SJCRH30 (cell line): Measurements from ENCODE around the gene RBFOX1. TPM values are rescaled to one million over a fixed set of nuclear protein-coding genes. Genes with fewer than 3 reads are reported as not detected.
A peak's percentile ranks its signal among the peaks of the same experiment; 100 is the strongest.

Experiments
- DNase-seq, 2 experiments: peaks; one replicate each; pipeline ENCODE4 v3.0.0-alpha.2; 2015 to 2020
- H3K27ac ChIP-seq: fragments of 250-450 bp; sonication (Bioruptor Pico); 2 replicates; pipeline ENCODE4 v1.5.1; 2020; ENCODE audit warnings: mild to moderate bottlenecking, moderate library complexity
- H3K27me3 ChIP-seq: fragments of 250-450 bp; sonication (Bioruptor Pico); 2 replicates; pipeline ENCODE4 v1.5.1; 2020; ENCODE audit warnings: mild to moderate bottlenecking, moderate library complexity
- H3K36me3 ChIP-seq: fragments of 250-450 bp; sonication (Bioruptor Pico); 2 replicates; pipeline ENCODE4 v1.5.1; 2020; ENCODE audit warnings: mild to moderate bottlenecking, moderate library complexity
- H3K4me1 ChIP-seq: fragments of 250-450 bp; sonication (Bioruptor Pico); 2 replicates; pipeline ENCODE4 v1.5.1; 2020; ENCODE audit warnings: mild to moderate bottlenecking, moderate library complexity
- H3K4me3 ChIP-seq: fragments of 250-450 bp; sonication (Bioruptor Pico); 2 replicates; pipeline ENCODE4 v1.5.1; 2020; ENCODE audit warnings: mild to moderate bottlenecking, moderate library complexity
- H3K9me3 ChIP-seq: fragments of 250-450 bp; sonication (Bioruptor Pico); replicated peaks from 2 replicates; pipeline ENCODE4 v1.5.1; 2020; ENCODE audit warnings: mild to moderate bottlenecking, moderate library complexity
- total RNA-seq: library from RNA; depleted of rRNA; stranded (reverse); fragments of >200 nt; shearing (Covaris generic); gene quantifications from 2 replicates; pipeline ENCODE4 v1.2.3, GENCODE V29; 2014

Gene RBFOX1
- total RNA-seq, 1 experiment from 2014 or later: 11.6 TPM

DNA sequence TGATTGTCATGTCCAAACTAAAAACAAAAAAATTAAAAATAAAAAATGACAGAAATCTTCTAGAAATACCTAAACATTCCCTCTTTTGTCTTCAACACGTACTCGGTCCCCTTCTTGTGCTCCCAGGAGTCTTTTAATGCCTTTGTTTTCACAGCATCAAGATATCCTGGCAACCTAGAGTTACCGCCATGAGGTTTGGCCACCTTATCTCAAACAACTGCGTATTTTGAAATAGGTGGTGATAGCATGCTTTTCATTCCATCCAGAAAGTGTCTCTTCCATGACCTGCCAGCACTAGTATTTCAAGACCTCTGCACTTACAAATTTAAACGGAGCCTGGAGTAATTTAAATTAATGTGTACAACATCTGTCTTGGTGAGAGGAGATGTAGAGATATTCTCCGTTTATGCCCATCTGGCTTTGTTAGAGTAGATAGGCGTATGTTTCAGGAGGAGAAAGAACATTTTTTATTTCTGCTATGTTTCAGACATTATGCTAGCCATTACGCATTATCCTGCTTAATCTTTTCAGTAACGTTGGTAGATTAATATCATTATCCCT is 42.0 kb downstream of the RBFOX1 start:
- no peaks in the 10 kb centered on the region; the same call in 1 of the 2 replicates for H3K36me3 ChIP-seq
- no peaks in the 10 kb centered on the region for H3K27me3 ChIP-seq
- H3K9me3 ChIP-seq: no peaks in the 10 kb centered on the region
- H3K27ac ChIP-seq: no peak overlapping the region
- H3K4me1 ChIP-seq: no peaks in the 10 kb centered on the region
- no peak overlapping the region for H3K4me3 ChIP-seq
- DNase-seq: no peak

DNA sequence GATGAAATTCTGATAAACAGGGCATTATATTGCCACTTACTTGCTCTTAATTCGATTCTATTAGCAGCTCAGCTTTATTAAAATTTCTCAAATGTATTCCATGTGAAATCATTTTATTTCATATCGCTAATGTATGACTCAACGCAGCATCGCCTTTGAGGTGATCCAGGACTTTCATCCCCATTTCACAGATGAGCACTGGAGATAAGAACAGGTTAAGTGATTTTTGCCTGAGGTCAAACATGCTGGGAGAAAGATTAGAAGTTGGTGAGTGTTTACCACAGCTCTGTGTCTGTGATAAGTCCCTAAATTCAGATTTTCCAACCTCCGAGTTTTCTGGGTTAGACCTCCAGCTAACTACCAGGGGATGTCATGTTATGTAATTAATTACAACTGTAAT is 43.6 kb downstream of the RBFOX1 start:
- Histone ChIP-seq H3K4me3 (no peak overlapping the region), H3K36me3 (no peaks in the 10 kb centered on the region; the same call in 1 of the 2 replicates), H3K27me3 (no peaks in the 10 kb centered on the region), H3K27ac (no peak overlapping the region), H3K4me1 (no peaks in the 10 kb centered on the region), H3K9me3 (no peaks in the 10 kb centered on the region)
- no peak for DNase-seq

DNA sequence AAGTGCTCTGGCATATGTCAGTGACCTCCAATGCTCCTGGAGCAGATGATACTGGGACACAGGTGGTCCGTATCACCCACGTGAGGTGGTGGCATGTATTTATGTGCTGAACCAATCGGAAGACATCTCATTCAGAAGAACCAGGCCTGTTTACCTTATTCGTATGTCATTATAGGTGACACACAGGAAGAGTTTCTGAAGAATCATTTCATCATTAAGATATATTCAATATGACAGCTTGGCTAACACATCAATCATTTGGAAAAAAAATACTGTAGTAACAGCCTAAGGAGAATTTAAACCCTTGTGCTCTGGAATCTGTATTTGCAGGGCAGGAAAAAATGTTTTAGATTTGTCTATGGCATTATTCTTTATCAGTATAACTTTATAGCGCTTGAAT is 44.6 kb downstream of the RBFOX1 start:
- Histone ChIP-seq H3K4me3 (no peak overlapping the region), H3K9me3 (no peaks in the 10 kb centered on the region), H3K27me3 (no peaks in the 10 kb centered on the region), H3K36me3 (no peaks in the 10 kb centered on the region; the same call in 1 of the 2 replicates), H3K27ac (no peak overlapping the region), H3K4me1 (no peaks in the 10 kb centered on the region)
- DNase-seq: no peak

DNA sequence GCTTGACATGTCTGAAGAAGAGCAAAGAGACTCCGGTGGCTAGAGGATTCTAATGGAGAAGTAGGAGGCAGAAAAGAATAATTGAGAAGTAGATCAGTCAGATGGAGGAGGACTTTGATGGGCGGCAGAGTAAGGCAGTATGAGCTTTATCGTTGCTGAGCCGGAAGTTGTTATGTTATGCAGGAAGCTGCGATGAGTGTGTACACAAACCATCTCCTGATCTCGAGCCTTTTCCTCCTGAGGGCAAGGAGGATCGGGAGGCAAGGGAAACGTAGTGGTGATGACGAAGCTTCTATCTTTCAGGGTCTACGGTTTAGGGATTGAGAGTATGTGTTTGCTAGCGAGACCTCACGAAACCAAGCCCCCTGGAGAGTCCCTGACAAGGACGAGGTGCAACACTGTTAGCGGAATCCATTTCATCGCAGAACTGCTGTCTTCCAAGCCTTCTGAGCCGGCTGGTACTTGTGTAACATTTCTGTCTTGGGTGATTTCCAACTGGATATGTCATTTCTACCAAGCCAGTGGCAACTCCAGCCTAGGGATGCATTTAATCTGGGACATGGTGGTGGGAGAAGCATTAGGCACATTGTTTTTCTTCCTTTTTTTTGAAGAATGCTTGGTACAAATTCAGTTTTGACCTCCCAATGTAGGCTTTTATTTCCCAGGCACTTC is 45.5 kb downstream of the RBFOX1 start:
- Histone ChIP-seq H3K4me3 (no peak overlapping the region), H3K36me3 (no peaks in the 10 kb centered on the region; the same call in 1 of the 2 replicates), H3K27me3 (no peaks in the 10 kb centered on the region), H3K4me1 (no peaks in the 10 kb centered on the region), H3K27ac (no peak overlapping the region), H3K9me3 (no peaks in the 10 kb centered on the region)
- DNase-seq: no peak

DNA sequence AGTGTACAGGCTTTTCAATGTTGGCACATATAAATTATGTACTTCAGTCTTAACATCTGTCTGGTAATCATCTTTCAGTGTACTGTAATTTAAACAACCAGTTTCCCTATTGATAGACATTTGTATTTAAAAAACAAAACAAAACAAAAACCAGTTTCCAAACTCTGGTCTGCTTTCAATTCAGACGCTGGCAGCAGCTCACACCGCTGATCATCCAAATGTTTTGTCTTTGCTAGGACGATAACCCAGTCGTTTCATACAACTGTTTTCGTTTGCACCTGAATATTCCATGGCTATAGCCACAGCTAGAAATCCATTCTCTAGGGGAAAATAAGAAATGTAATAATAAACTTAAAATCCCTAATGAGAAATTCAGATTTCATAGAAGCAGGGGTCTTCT is 47.8 kb downstream of the RBFOX1 start:
- no peak overlapping the region for H3K4me3 ChIP-seq
- no peak for DNase-seq
- H3K4me1 ChIP-seq: no peaks in the 10 kb centered on the region
- H3K27me3 ChIP-seq: no peaks in the 10 kb centered on the region
- H3K36me3 ChIP-seq: no peaks in the 10 kb centered on the region; the same call in 1 of the 2 replicates
- H3K9me3 ChIP-seq: no peaks in the 10 kb centered on the region
- no peak overlapping the region for H3K27ac ChIP-seq

DNA sequence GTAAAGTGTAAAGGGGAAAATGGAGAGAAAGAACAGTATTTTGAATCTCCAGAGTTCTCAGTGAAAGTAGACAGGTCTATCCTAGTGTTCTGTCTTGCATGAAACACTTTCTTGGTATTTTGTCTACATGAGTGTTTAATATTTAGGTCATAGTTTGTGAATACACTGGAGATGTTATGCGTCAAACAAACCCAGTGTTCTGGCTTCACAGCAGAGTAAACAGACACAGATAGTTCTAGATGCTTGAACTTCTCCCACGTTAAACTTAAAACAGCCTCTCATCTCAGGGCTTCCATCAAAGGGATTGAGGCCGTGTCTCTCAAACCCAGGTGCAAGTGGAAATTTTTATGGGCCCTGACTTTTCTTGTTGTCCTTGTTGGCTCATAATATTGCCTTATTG is 48.3 kb downstream of the RBFOX1 start:
- no peaks in the 10 kb centered on the region; the same call in 1 of the 2 replicates for H3K36me3 ChIP-seq
- no peaks in the 10 kb centered on the region for H3K27me3 ChIP-seq

DNA sequence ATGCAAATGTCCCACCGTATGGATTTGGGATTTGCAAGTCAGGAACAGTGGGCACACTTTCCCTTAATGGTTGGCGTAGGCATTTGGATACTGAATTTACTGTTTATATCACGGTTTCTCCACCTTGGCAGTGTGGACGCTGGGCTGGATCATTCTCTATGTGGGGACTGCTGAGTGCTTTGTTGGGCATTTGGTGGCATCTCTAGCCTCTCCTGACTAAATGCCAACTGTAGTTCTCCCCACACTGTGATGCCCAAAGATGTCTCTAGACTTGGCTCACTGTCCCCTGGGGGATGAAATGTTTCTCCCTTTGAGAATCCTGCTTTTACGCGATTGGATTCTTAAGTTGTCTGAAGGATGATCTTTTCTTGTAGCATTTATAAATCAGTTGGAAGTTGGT is 49.0 kb downstream of the RBFOX1 start:
- H3K36me3 ChIP-seq: no peaks in the 10 kb centered on the region; the same call in 1 of the 2 replicates
- no peak overlapping the region for H3K4me3 ChIP-seq
- no peak for DNase-seq
- no peaks in the 10 kb centered on the region for H3K9me3 ChIP-seq
- H3K4me1 ChIP-seq: no peaks in the 10 kb centered on the region
- no peaks in the 10 kb centered on the region for H3K27me3 ChIP-seq
- H3K27ac ChIP-seq: no peak overlapping the region

More for the DNA sequence above, 48.3 kb downstream of the RBFOX1 start:
- Histone ChIP-seq H3K4me1 (no peaks in the 10 kb centered on the region), H3K27ac (no peak overlapping the region), H3K9me3 (no peaks in the 10 kb centered on the region), H3K4me3 (no peak overlapping the region)
- no peak for DNase-seq

DNA sequence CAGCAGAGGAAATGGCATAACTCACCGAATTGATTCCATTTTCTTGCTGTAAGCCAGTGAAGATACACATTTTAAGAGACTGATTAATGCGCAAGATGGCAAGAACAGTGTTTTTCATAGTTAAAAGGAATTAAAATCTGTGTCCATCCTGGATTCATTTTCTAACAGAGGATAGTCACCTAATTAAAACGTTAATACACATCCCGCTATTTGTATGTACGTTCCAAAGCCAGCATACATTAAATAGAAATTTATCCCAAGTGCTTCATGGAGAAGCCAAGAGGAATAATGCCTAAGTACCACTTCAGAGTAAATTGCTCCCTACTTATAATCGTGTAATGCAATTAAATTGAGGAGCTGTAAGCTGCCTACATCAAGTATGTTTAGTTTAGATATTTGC is 49.9 kb downstream of the RBFOX1 start:
- no peak overlapping the region for H3K27ac ChIP-seq
- no peaks in the 10 kb centered on the region for H3K27me3 ChIP-seq
- no peaks in the 10 kb centered on the region; the same call in 1 of the 2 replicates for H3K36me3 ChIP-seq
- no peaks in the 10 kb centered on the region for H3K9me3 ChIP-seq
- no peak for DNase-seq
- H3K4me1 ChIP-seq: no peaks in the 10 kb centered on the region
- no peak overlapping the region for H3K4me3 ChIP-seq

DNA sequence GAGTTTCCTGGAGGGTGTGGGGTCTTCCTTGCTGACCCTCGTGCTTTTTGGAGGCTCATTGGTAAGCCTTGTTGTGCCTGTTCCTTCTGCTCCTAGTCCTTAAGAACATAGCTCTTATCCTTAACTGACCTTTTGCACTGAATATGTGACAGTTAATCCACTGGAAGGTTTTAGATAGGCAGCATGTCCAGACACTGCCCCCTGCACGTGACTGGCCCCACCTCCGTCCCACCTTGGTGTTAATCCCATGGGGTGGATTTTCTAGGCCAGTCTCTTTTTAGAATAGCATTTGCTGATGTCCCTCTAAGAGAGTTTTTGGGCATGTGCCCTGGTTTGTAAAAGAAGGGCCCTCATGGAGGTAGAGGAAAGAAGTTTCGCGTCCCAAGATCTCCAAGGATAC is 58.3 kb downstream of the RBFOX1 start:
- no peak overlapping the region for H3K4me3 ChIP-seq
- DNase-seq: no peak
- no peaks in the 10 kb centered on the region for H3K36me3 ChIP-seq
- no peaks in the 10 kb centered on the region for H3K27me3 ChIP-seq
- H3K27ac ChIP-seq: no peak overlapping the region
- H3K4me1 ChIP-seq: peaks cover 10% of the 10 kb centered on the region
- no peaks in the 10 kb centered on the region; the same call in 1 of the 2 replicates for H3K9me3 ChIP-seq

DNA sequence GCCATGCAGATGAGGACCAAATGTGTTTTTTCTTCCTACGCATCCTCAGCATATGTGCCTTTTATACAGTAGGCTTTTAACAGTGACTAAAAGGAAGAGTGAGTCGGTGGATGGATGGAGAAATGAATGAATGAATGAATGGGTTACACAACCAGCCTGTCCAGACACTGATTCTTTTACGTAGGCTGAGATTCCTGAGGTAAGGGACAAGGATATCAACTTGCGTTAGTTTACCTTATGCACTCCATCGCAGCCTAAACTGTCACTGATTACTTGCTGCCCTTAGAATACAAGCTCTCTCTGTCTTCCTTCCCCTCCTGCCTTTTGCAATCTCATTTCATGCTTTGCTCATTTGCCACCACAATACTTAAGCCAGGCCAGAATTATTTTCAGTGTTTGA is 59.0 kb downstream of the RBFOX1 start:
- H3K4me1 ChIP-seq: peaks cover 15% of the 10 kb centered on the region
- H3K4me3 ChIP-seq: no peak overlapping the region
- no peaks in the 10 kb centered on the region for H3K36me3 ChIP-seq
- H3K27ac ChIP-seq: no peak overlapping the region
- no peaks in the 10 kb centered on the region; the same call in 1 of the 2 replicates for H3K9me3 ChIP-seq
- no peaks in the 10 kb centered on the region for H3K27me3 ChIP-seq
- DNase-seq: no peak

DNA sequence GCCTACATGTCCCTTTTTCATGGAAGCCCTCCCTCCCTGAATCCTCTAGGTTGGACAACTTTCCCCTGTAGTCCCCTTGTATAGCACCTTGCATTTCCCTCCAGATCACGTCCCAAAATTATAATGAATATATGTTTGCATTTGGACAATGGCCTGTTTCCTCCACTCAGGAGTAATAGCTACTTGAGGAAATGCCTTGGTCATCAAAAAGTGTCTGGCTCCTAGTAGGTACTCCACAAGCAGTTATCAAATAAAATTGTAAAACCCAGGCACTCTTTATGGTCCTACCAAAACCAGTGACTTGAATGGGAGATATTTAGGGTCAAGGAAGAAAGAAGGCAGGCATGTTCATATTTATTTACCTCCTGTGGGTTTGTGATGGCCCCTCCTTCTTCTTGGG is 59.6 kb downstream of the RBFOX1 start:
- H3K4me1 ChIP-seq: peaks cover 20% of the 10 kb centered on the region
- H3K27me3 ChIP-seq: no peaks in the 10 kb centered on the region
- H3K4me3 ChIP-seq: no peak overlapping the region
- no peak overlapping the region for H3K27ac ChIP-seq
- no peaks in the 10 kb centered on the region; the same call in 1 of the 2 replicates for H3K9me3 ChIP-seq
- no peaks in the 10 kb centered on the region for H3K36me3 ChIP-seq
- DNase-seq: no peak

DNA sequence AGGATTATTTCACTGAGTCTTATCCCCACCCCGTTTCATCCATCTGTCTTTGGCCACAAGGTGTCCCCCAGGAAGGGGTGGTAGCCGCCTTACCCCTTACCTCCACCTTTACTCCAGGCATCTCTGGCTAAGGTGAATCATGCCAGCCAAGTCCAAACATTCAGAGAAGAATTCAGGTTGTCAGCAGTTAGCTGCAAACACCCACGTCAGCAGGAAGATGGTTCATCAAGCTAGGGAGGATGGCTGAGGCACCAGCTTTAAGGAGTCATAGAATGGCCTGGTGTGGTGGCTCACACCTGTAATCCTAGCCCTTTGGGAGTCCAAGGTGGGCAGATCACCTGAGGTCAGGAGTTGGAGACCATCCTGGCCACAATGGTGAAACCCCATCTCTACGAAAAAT is 61.0 kb downstream of the RBFOX1 start:
- Histone ChIP-seq H3K4me3 (no peak overlapping the region), H3K4me1 (peaks cover 32% of the 10 kb centered on the region), H3K36me3 (no peaks in the 10 kb centered on the region), H3K27ac (no peak overlapping the region), H3K9me3 (no peaks in the 10 kb centered on the region; the same call in 1 of the 2 replicates), H3K27me3 (no peaks in the 10 kb centered on the region)
- no peak for DNase-seq

DNA sequence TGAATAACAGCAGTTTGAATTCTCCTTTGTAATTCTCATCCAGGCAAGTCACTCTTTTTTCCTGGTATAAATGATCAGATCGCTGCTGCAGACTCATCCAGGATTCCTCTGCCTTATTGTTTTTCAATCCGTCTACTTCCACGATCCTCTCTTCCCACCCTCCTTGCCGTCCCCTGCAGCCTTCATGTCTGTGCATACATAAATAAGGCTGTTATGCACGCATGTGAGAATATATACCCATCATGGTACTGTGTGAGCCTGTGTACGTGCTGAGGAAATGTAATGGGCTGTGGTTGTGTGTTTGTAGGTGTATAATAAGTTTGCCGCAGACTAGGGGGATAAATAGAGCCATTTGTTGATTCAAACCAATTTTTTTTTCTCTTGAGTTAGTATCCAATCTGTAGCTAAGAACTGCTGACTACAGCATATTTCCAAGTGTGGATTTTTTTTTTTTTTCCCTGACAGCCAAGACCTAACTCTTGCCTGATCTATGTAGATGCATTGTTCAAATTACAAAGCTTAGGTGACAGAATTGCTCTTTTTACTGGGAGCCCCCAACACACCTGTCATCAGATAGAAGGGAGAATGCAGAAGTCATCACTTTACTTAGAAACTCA is 62.2 kb downstream of the RBFOX1 start:
- Histone ChIP-seq H3K27me3 (no peaks in the 10 kb centered on the region), H3K27ac (no peak overlapping the region), H3K4me3 (no peak overlapping the region), H3K36me3 (no peaks in the 10 kb centered on the region), H3K9me3 (no peaks in the 10 kb centered on the region; the same call in 1 of the 2 replicates), H3K4me1 (peaks cover 42% of the 10 kb centered on the region)
- DNase-seq: no peak

DNA sequence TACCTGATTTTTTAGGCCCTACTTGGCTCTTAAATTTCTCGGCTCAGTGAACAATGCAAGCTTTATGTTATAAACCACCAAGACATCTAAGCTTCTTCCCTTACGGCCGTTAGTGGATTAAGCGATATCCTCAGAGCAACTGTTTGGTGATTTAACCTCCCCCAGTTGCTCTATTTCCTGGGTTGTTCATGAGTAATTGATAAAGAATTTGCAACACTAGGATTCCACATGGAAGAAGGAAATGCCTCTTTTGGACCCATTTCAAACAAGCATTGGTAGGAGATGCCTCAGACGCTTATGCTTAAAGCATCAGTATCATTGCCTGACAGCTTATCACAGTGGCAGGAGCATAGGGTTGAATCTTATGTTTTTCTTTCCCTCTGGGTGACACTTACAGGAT is 65.3 kb downstream of the RBFOX1 start:
- Histone ChIP-seq H3K27me3 (no peaks in the 10 kb centered on the region), H3K27ac (peak overlapping the region; percentile 77), H3K4me3 (no peak overlapping the region), H3K4me1 (peaks cover 44% of the 10 kb centered on the region), H3K36me3 (no peaks in the 10 kb centered on the region), H3K9me3 (no peaks in the 10 kb centered on the region)
- DNase-seq: peak; percentile 73 to 94

DNA sequence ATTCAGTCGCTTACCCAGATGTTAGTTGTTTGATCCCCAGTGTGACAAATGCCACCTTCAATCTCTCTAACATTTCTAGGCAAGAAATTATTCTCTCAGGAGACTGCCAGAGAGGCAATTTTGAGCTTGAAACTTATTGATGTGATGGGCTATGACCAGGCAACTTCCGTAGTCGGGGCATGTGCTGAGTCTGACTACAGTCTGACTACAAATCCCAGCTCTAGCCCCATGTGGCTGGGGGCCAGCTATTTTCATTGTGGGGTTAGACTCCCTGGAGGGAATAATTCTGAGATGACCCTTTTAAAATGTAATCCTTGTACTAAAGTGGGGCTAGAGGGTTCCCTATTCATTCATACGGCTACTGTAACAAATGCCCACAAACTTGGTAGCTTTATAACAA is 65.9 kb downstream of the RBFOX1 start:
- H3K36me3 ChIP-seq: no peaks in the 10 kb centered on the region
- no peak overlapping the region for H3K4me3 ChIP-seq
- peaks cover 44% of the 10 kb centered on the region for H3K4me1 ChIP-seq
- peak; percentile 54 to 68 for DNase-seq
- no peaks in the 10 kb centered on the region for H3K9me3 ChIP-seq
- H3K27ac ChIP-seq: peak overlapping the region; percentile 77
- no peaks in the 10 kb centered on the region for H3K27me3 ChIP-seq
